ENCODE data around the gene CTDSP1.
A peak's percentile ranks its signal among the peaks of the same experiment; 100 is the strongest.

The CTDSP1 gene

GRCh38 chr2:218383892-218384519, 15.7 kb upstream of the CTDSP1 start:
- DNase-seq = no peak

DNA sequence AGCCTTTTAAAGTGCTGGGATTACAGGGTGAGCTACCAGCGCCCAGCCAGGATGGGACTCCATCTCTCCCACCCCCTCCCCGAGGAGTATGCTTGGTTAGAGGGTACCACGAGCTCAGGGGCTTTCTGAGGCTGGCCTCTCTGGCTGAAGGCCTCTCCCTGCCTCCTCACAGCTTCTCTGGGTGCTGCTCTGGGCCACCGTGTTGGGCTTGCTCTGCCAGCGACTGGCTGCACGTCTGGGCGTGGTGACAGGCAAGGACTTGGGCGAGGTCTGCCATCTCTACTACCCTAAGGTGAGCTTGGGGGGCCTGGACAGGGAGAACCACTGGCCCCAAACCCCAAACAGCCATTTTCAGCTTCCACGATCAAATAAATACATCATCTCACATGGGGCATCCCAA, 14.7 kb upstream of the CTDSP1 start:
- DNase-seq = no peak

DNA sequence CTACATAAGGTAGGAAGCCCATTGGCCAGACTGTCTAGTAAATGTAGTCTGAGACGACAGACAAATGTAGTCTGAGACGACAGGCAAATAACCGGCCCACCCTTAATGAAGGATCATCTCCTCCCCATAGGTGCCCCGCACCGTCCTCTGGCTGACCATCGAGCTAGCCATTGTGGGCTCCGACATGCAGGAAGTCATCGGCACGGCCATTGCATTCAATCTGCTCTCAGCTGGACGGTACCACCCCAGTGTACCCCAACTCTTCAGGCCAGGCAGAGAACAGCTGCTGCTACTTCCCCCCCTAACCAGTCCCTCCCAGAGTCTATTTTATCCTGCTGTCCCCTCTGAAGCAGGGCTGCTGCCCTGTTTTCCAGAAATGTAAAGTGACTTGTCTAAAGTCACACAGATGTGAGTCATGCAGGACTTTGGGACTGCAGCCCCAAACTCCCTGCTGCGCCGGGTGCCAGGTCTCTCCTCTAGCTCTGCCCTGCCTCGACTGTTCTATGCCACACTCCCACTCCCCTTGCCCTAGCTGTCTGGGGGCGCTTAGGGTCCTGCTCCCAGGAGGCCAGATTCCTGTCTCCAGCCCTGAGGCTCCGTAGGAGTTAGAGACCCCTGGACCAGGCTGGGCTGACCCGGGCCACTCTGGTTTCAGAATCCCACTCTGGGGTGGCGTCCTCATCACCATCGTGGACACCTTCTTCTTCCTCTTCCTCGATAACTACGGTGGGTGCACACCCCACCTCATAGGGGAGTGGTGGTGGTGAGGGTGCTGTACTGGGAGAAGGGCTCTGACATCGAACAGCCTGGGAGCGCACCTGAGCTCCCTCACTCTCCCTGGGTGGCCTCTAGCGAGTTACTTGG, 12.9 kb upstream of the CTDSP1 start:
- DNase-seq = no peak

- no peak for DNase-seq
Observed at GRCh38 chr2:218387369-218388194, 12.1 kb upstream of the CTDSP1 start.

DNA sequence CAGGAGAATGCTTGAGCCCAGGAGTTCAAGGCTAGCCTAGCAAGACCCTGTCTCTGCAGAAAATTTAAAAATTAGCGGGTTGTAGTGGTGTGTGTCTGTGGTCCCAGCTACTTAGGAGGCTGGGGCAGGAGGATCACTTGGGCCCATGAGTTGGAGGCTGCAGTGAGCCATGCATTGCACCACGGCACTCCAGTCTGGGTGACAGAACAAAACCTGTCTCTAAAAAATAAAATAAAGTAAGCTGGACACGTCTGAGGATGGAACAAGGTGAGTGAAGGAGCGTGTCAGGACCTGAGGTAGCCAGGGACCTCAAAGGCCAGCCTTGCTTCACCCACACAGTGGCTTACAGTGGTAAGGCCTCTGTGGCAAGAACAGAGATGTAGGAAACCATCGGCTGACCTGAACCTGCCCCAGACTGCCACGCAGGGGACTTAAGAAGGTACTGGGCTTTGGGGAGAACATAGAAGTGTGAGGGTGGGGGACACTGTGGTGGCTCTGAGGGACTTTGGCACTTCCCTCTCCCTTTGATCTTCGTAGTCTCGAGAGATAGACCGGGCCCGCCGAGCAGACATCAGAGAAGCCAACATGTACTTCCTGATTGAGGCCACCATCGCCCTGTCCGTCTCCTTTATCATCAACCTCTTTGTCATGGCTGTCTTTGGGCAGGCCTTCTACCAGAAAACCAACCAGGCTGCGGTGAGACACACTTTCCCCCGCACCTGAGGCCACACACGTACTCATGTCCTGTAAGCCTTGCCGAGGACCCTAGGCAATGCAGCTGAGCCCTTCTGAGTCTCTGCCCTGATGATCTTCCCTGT, 10.1 kb upstream of the CTDSP1 start:
- DNase-seq = no peak

DNA sequence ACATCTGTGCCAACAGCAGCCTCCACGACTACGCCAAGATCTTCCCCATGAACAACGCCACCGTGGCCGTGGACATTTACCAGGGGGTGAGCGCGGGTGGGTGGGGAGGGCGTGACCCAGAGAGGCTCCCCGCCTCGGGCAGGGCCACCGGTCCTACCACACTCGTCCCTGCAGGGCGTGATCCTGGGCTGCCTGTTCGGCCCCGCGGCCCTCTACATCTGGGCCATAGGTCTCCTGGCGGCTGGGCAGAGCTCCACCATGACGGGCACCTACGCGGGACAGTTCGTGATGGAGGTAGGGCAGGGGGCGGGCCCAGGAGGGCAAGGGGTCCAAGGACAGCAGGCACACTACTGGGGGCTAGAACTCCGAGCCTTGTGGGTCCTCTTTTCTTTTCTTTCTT, 8.5 kb upstream of the CTDSP1 start:
- no peak for DNase-seq

GRCh38 chr2:218392459-218392858, 7.2 kb upstream of the CTDSP1 start:
- no peak for DNase-seq

DNA sequence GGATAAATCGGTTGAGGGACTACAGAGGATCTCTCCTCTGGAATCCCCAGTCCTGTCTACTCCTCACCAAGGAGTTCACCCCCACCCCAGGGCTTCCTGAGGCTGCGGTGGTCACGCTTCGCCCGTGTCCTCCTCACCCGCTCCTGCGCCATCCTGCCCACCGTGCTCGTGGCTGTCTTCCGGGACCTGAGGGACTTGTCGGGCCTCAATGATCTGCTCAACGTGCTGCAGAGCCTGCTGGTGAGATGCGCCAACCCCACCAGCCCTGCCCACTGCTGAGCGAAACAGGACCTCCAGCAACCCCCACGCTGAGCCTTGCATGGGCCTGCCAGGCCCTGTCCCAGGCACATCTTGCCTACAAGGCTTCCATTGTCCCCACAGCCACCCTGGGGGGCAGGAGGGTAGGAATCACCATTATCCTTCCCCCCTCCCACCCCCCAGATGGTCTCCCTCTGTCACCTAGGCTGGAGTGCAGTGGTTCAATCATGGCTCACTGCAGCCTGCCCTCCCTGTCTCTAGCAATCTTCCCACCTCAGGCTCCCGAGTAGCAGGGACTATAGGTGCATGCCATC, 6.7 kb upstream of the CTDSP1 start:
- no peak for DNase-seq

GRCh38 chr2:218393750-218394290, 5.8 kb upstream of the CTDSP1 start:
- DNase-seq = peak; percentile 51

DNA sequence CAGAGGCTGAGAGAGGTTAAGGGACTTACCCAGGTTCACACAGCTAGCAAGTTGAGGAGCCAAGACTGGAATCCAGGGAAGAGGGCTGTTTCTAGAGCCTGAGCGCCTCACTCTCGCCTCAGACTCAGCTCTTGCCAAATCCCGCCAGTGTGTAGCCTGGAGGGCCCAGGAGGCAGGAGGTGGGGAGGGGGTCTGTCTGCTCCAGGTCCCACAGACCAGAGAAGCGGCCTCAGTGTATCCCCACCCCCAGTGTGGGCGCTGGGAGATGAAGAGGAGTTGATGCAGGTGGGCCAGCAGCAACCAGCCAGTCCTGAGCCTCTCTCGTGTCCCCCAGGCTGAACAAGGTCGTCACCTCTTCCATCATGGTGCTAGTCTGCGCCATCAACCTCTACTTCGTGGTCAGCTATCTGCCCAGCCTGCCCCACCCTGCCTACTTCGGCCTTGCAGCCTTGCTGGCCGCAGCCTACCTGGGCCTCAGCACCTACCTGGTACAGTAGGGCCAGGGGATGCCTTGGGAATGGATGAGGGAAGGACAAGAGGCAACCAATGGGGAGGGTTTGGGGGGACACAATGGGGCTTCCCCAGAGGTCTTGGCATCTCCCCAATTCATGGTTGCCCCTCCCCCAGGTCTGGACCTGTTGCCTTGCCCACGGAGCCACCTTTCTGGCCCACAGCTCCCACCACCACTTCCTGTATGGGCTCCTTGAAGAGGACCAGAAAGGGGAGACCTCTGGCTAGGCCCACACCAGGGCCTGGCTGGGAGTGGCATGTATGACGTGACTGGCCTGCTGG, 5.2 kb upstream of the CTDSP1 start:
- no peak for DNase-seq

- DNase-seq = no peak
Observed at GRCh38 chr2:218395090-218395444, 4.6 kb upstream of the CTDSP1 start.

GRCh38 chr2:218395456-218395825, 4.2 kb upstream of the CTDSP1 start:
- DNase-seq = no peak

DNA sequence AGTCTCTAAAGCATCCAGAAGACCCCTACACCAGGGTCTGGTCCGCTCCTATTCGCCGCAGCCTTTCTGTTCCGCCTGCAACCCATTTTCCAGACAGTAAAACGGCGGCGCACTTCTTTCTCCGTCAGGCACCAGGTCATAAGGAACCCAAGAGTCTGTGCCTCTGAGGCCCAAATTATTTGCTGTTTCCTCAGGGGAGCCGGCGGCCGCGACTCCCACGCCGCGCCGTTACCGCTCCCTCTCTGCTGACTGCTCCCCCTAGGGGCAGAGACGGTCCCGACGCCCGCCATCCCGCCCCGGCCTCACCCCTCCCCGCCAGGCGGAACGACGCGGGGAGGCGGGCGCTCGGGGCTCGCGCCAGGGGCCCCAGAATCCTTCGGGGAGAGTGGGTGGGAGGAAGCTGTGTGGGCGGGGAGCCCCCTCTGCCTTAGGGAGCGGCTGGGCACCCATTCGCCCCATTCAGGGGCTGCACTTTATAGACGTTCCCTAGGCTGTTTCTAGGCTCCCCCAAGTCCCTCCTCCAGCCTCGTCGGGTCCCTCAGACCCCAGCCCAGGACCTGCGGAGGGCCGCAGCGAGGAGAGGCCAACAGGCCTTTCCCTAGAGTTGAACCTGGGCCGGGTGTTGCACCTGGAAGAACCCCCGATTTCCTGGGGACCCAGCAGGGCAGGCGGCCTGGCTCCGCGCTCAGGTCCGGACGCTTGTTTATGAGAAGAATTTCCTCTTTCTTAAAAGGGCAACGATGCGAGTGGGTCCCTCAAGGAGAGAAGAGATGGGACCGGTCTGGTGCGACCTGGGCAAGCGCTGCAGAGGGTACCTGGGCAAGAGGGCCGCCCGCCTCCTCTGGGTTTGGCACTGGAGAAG, 3.6 kb upstream of the CTDSP1 start:
- DNase-seq = peak; percentile 97

- DNase-seq = peak; percentile 85
Observed at GRCh38 chr2:218396688-218397462, 2.8 kb upstream of the CTDSP1 start.

DNA sequence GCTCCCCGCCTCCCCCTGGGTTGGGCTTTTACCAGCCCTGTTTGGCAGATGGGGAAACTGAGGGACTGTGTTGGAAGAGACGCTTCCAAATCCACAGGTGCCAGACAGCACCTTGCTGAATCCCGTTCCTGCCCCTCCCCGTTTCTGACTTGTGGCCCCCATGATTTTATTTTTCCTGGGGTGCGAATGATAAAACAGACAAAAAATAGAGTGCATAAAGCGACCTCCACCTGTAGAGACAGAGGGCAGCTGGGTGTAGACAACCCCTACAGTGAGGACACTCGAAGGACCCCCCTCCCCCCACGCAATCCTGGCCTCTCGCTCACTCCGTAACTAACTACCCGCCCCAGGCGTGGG, 2.2 kb upstream of the CTDSP1 start:
- DNase-seq = no peak

GRCh38 chr2:218397820-218398436, 1.7 kb upstream of the CTDSP1 start:
- peak; percentile 72 for DNase-seq

GRCh38 chr2:218398437-218399390, 954 bp upstream of the CTDSP1 start:
- peak; percentile 76 for DNase-seq
